CMK (cell line): ENCODE results near the gene TARBP1.
"Not testable (repeated sequence)": the region's sequence is repeated elsewhere in the genome, so short reads cannot be mapped to it uniquely, and the experiment has no call there.

Experiments used
- DNase-seq: peaks from one replicate; pipeline ENCODE4 v3.0.0-alpha.2; 2010; ENCODE audit warnings: low read depth

Gene TARBP1

DNA sequence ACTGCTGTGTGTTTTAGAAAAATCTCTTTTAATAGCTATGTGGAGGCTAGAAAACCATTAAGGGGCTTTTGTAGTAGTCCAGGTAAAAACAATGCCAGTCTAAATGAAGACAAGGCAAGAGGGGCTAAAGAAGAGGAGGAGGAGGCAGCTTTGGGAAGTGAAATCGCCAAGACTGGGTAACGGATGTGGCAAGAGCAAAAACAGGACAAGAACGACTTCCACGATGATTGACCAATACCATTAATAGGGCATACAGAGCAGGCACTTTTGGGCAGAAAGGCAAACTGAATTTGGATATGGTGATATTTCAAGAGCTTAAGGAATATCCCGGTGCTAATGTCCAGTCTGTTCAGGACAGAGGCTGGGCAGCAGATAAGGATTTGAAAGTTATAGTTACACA lies 83.7 kb downstream of the TARBP1 start:
- DNase-seq = no peak

DNA sequence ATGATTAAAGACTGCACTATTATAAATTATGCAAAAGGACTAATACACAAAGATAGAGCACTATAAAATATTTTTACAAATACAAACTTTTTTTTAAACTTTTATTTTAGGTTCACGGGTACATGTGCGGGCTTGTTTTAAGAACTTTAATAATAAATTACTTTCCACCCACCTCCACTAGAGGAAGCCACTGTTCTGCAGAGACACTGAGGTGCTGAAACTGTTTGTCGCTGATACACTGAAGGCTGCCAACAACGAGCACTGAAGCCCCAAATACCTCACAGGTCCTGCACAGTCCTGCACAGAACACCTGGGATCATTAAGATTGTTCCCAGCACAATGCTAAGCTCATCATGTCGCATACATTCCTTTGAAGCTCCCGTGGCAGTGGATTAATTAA lies 85.8 kb downstream of the TARBP1 start:
- no peak for DNase-seq

DNA sequence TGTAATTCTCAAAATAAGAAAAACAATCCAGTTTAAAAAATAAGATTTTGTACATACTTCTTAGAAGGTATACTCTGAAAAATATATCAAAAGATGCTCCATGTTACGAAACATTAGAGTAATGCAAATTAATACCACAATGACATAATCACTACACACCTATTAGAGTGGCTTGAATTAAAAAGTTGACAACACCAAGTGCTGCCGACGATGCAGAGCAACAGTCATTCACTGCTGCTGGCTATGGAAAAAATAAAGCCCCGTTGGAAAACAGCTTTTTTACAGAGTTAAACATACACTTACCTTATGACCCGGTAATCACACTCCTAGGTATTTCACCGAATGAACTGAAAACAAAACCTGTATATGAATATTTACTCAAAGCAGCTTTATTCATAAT lies 90.9 kb downstream of the TARBP1 start:
- DNase-seq = no peak

DNA sequence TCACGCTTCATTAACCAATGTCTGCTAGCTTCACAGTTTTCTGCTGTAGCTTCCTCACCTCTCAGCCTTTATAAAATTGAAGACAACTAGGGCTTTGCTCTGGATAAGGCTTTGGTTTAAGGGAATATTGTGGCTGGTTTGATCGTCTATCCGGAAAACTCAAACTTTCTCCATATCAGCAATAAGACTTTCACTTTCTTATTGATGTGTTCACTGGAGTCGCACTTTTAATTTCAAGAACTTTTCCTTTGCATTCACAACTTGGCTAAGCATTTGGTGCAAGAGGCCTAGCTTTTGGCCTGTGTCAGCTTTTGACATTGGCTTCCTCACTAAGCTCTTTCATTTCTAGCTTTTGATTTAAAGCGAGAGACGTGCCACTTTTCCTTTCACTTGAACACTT lies 92.9 kb downstream of the TARBP1 start:
- DNase-seq = no peak

DNA sequence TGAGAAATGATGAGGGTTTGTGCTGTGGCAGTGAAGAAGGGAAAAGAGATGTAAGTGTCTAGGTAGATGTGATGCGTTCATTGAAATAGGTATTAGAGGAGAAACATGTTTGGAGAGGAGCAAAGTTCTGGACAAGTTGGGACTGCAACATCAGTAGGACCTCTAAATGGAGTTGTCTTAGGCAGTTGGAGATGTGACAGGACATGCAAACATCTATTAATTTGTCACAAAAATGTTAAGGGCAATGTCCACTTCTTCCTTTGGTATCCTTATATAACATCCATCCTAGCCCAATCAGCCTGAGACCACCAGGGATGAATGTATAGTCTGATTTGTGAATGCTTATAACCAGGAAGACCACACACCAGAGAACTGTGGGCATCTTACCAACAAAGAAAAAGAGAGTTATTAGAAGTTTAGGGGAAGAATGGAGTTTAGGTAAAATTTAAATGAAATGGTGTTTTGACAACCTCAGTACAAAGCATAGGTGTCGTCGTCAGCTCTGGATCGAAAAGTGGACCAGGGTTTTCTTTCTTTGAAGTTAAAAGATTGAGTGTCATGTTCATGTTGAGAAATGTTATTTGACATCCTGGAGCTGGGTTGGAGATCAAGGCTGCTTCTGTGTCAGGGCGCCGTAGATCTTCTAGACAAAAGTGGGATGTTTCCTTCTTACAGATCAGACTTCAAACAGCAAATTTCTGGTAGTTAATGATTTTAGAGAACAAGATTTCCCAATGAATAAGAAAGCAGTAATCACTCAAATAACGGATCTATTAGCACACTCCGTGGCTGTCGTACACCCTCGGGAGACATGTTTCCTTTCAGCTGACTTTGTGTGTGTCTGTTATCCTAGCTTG lies 97.1 kb downstream of the TARBP1 start:
- DNase-seq = no peak

DNA sequence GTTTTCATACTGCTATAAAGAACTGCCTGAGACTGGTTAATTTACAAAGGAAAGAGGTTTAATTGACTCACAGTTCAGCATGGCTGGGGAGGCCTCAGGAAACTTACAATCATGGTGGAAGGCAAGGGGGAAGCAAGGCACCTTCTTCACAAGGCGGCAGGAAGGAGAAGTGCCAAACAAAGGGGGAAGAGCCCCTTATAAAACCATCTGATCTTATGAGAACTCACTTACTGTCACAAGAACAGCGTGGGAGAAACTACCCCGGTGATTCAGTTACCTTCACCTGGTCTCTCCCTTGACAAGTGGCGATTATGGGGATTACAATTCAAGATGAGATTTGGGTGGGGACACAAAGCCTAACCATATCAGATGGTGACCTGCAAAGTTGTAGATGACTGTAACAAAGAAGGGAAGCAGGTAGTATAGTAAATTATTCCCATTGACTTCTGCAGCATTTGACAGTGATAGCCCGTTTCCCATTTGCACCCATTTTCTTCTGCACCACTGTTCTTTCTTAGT lies 99.3 kb downstream of the TARBP1 start:
- DNase-seq = not testable (repeated sequence)

DNA sequence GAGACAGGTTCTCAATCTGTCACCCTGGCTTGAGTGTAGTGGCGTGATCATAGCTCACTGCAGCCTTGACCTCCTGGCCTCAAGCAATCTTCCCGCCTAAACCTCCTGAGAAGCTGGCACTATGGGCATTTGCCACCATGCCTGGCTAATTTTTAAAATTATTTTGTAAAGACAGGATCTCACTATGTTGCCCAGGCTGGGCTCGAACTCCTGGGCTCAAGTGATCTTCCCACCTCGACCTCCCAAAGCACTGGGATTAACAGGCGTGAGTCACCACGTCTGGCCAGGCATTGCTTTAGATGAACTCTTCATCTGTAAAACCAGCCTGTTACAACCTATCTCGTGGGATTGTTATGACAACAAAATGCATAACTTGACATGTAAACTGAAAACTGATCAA lies 103.3 kb downstream of the TARBP1 start:
- DNase-seq = no peak

DNA sequence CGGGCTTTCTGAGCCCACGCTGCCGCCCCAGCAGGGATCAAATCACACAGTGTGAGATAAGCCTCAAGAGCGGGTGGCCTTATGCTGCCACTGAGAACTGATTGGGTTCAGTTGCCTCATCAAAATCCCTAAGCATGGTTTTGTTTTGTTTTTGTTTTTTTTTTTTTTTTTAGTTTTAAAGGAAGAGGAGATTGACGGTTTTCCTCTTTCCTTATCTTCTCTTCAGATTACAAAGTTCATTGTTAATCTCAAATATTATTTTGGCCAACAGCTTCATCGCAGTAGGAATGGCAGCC lies 105.1 kb downstream of the TARBP1 start:
- no peak for DNase-seq

DNA sequence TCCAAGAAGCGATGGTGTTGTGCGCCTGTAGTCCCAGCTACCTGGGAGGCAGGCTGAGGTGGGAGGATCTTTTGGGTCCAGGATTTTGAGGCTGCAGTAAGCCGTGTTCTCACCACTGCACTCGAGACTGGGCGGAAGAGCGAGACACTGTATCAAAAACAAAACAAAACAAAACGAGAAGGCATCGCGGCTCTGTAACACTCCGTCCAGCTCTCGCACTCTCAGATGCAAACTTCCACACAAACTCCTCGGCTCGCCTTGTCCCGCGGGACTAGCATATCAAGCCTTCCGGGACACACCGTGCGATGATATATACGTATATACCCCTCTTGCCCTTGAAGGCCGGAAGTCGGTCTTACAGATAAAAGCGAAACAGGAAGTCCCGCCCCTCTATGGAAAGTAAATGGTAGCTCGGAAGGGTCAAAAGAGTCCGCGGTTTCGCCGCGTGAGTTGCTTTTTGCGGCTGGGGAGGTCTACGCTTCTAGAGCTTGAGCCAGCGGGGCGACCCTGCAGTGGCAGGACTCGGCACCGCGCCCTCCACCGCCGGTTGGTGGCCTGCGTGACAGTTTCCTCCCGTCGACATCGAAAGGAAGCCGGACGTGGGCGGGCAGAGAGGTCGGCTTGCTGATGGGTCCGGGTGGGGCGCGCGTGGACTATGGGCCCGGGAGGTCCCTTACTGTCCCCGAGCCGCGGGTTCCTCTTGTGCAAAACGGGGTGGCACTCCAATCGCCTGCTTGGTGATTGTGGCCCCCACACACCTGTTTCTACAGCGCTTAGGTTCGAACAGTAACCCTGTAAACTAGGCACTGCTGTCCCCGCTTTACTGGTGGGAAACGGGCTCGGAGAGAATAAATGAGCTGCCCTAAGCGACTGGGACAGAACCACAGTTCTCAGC lies 105.7 kb downstream of the TARBP1 start, which contains the start of gene COA6:
Gene COA6 (plus strand): TSS at position 393 of the 895 bp plus-strand sequence. CDS start 11 bp downstream, at position 404.
- DNase-seq = peak; percentile 95

DNA sequence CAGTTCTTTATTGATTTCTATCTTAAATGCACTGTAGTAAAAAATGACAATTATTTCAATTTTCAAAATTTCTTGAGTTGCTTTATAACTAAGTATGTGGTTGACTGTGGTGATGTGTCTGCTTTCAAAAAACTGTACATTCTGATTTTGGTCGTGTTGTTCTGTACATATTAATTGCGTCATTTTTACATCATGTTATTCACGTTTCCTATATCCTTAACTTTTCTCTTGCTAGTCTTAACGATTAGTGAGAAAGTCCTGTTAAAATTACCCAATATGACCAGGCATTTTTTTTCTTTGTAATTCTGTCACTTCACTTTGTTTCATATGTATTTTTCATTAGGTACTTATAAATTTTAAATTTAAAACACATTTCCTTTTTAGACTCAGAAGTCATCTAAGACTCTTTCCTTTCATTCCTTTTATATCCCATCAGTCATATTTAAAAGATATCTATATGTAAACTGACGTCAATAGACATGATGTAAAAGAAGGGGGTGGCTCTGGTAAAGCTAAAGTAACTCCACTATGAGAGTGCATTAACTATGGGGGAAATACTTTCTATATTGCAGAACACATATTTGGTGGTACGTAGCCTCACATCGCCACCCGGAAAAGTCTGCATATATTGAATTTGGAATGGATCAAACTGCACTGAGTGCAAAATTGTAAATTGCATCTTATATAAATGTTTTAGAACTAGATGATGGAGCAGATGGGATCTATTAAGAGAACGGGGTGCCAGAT lies 106.8 kb downstream of the TARBP1 start:
- DNase-seq = no peak

DNA sequence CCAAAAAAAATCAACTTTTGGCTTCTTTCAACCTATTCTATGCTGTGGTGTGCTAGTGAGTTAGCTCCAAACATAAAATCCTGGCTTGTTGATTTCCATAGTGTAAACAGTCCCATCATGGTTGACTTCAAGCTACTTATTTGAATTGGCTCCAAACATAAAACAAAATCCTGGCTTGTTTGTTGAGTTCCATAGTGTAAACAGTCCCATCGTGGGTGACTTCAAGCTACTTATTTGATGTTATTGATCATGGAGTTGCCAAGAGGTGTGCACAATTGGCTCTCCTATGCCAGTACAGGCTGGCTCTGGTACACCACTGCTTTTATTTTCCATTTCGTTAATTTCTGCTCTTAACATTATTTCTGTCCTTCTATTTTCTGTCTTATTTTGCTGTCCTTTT lies 107.6 kb downstream of the TARBP1 start:
- DNase-seq = no peak

DNA sequence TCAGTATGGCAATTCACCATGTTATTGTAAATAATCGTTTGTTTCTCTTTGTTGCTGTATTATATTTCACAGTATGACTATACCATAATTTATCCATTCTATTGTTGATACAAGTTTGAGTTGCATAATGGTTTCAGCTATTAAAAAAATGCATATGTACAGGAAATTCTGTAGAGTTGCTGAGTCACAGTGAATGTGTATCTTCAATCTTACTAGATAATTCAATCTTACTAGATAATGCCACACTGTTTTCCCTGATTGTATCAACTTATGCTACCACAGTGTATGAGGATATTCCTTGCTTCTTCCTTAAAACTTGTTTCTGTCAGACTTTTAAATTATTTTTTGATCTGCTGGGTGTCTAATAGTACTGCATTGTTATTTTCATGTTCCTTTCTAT lies 109.2 kb downstream of the TARBP1 start:
- DNase-seq = no peak

DNA sequence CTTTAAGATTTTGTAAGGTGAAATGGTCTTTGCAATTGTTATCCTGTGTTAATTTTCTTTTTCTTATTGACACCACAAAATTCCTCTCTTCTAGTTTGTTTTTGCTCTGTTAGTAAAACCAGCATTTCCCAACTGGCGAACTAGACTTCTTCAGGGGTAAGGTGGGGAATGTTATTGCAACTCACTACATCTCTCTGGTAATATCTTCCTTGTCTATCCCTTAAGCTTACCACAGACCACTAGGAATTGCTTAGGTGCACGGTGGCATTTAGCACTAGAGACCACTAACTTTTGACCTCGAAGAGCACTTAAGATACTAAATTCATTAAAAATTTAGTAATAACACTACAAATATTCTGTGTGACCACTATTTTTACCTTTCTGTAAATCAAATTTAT lies 109.9 kb downstream of the TARBP1 start:
- no peak for DNase-seq

DNA sequence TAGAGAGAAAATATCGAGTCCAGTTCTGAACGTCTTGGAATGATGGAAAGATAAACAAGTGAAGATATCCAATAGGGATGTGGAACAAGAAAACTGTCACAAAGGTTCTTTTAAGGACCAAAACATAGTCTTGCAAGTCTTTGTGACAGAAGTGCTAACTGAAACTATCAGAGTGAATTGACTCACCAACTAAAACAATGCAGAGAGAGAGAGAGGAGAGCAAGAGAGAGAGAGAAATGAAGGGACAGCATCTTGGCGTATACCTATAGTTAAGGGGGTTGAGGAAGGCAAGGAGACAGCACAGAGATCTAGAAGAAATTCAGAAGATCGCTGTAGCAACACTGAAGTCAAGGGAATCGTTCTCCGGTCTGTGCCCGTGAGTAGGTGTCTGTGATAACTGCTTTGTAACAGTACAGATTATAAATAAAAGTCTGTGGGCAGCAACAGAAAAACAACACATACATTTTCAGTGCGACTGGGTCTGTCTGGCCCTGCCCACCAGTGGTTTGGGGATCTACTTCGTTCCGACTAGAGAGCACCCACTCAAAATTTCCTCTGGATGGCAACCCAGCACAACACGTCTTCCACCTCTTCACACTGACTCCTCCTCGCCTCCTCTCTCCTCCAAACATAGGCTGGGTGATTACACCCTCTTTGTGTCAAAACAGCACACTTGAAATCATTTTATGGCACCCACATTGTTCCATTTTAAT lies 110.5 kb downstream of the TARBP1 start:
- no peak for DNase-seq

DNA sequence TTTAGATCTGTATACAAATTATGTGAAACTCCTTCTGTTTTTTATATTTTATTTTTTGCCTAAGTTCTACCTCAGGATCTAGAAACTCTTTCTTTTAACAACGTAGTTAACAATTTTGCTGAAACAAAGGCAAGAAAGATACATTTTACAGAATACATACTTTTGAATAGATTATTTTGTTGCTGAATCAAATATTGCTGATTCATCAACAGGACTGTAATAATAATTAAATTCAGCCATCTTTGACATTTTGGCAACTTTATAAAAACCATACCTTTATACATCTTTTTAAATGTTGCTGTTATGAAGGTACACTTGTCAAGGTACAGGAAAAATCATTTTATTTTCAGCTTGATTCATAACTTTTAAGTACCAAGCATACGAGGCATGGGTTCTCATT lies 116.4 kb downstream of the TARBP1 start:
- DNase-seq = no peak

DNA sequence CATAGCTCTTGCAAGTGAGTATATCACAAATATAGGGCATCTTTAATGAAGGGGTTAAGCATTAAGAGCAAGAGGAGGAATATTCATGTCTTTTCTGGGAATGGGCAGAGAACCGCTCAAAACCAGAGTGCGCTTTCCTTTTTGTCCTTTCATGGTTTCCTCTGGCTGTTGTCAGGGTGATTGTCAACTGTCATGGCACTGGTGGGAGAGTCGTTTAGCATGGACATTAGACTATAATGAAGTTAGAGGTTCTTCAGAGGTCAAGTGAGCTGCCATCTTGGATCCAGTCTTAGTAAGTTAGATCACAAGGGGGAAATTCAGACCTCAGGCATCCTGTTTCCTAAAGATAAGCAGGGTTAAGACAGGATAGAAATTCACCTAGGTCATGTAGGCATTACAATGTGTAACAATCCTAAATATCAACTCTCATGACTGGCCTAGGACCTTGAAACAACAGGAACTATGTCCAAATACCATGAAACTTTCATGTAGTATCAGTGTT lies 117.8 kb downstream of the TARBP1 start:
- peak; percentile 58 for DNase-seq

DNA sequence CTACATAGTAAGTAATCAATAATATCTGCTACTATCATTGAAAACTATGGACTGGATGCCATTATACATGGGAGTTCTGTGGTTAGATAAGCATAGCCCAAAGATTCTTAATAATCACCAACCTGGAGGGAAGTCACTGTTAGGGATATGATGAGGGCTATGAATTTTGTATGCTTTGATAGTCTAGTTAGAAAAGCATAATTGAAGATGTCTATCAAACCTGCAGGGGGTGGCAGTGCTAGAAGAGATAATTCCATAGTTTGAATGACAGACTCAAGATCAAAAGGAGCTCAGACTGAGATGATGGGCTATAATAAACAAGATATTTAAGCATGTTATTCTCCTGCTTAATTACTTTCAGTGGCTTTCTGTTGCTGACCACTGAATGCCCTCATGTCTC lies 121.1 kb downstream of the TARBP1 start:
- no peak for DNase-seq

DNA sequence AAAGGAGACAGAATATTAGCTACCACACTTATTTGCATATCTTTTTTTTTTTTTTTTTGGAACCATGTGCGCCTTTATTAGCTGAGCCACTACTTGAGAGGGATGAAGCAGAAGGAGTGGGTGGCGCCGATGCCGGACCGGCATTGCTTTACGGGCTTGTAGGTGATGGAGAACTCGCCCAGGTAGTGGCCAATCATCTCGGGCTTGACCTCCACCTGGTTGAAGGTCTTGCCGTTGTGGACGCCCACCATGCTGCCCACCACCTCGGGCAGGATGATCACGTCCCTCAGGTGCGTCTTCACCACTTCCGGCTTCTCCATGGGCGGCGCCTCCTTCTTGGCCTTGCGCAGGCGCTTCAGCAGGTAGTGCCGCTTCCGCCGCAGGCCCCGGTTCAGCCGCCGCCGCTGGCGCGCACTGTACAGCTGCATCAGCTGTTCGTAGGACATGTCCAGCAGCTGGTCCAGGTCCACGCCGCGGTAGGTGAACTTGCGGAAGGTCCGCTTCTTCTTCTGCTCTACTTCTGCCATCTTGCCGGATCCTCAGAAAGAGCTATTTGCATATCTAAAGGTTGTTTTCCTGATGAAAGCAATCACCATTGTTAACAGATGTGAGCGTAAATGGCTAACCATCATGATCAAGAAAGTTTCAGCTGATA lies 122.2 kb downstream of the TARBP1 start:
- DNase-seq = not testable (repeated sequence)

DNA sequence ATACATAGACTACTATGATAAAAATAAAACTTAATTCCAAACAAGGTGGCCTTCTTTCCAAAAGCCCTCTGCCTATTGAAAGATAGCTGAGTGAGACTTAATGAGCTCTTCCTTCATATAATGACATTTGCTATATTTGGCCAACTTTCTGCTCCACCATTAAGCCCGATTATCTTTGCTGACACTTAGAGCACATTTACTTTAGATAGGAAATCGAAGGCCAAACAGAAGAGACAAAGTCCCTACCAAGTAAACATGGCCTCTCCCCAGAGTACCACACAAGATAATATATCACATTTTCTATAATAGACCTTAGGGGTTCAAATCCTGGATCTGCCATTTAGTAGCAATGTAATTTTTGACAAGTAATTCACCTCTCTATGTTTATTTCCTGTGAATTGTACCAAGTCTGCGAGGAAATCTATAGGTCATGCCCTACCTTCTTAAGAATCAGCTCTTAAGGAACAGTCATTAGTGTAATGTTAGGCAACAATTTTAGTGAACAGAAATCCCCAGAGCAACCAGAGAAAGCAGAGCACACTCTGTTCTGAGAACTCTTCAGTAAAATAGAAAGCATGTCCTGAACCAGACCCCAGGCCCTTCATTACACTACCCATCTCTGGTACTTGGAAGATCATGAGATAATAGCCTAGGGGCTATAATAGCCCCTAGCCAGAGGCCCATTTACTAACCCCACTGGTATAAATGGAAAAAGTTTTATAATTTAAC lies 123.0 kb downstream of the TARBP1 start:
- DNase-seq = no peak

DNA sequence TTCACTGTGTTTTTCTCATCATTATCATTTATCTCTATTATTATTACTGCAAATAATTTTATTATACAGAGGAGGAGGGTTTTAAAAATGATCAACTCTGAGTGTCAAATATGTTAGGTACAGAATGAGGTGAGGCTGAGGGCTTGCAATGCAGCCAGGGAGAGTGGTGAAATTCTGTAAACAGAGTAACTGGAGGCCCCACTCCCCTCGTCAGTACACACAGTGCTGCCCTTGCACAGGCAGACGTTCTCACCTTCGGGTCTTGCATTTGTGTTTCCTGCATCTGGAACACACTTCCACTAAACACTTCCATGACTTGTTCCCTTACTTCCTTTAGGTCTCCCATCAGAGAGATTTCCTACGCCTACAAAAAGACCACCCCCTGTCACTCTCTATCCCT lies 130.0 kb downstream of the TARBP1 start:
- no peak for DNase-seq
